Tibial nerve (tissue), 4 donors: Measurements from ENCODE around the gene GSTT2B.

Experiments used
- EP300 ChIP-seq, 2 donors: sonication (generic); formaldehyde crosslinking; IDR thresholded peaks; one replicate each; pipeline ENCODE4 v1.6.1; 2017; ENCODE audit warnings: antibody characterized with exemption in 2 of 2, mild to moderate bottlenecking in 1 of 2
- TF ChIP-seq, protein P1 (sequence below), 5 experiments: fragments of 200-600 bp in 3 of 5; fragments of 450-650 bp in 2 of 5; sonication (generic) in 3 of 5; IDR thresholded peaks; one replicate each; pipeline ENCODE4 v1.5.1; 2016 to 2019; ENCODE audit warnings: antibody characterized with exemption in 5 of 5, mild to moderate bottlenecking in 3 of 5, moderate library complexity in 2 of 5

- no peak for TF ChIP-seq EP300 (IDR thresholded peaks at IDR 0.05)
- TF ChIP-seq, protein P1, sequence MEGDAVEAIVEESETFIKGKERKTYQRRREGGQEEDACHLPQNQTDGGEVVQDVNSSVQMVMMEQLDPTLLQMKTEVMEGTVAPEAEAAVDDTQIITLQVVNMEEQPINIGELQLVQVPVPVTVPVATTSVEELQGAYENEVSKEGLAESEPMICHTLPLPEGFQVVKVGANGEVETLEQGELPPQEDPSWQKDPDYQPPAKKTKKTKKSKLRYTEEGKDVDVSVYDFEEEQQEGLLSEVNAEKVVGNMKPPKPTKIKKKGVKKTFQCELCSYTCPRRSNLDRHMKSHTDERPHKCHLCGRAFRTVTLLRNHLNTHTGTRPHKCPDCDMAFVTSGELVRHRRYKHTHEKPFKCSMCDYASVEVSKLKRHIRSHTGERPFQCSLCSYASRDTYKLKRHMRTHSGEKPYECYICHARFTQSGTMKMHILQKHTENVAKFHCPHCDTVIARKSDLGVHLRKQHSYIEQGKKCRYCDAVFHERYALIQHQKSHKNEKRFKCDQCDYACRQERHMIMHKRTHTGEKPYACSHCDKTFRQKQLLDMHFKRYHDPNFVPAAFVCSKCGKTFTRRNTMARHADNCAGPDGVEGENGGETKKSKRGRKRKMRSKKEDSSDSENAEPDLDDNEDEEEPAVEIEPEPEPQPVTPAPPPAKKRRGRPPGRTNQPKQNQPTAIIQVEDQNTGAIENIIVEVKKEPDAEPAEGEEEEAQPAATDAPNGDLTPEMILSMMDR (IDR thresholded peaks at IDR 0.05): no peak
Observed at GRCh38 chr22:24001314-24001713, 40.3 kb upstream of the GSTT2B start.
